Tibial nerve (tissue), 4 donors: ENCODE measurements around the gene EIF3F. TPM values are rescaled to one million over a fixed set of nuclear protein-coding genes. Genes with fewer than 3 reads are reported as not detected.

Source experiments
- DNase-seq, 2 donors: peaks; one replicate each; pipeline ENCODE4 v3.0.0-alpha.2; 2019; ENCODE audit warnings: low spot score in 2 of 2
- H3K27ac ChIP-seq, 4 donors: fragments of 200-600 bp; sonication (generic) in 3 of 4; one replicate each; pipeline ENCODE4 v1.5.1; 2017 to 2019; ENCODE audit warnings: mild to moderate bottlenecking in 1 of 4
- H3K27me3 ChIP-seq, 2 donors: fragments of 200-600 bp; sonication (generic) in 1 of 2; one replicate each; pipeline versions ENCODE4 v1.5.1 to v1.6.0; 2017 to 2019
- H3K36me3 ChIP-seq, 3 donors: fragments of 200-600 bp; sonication (generic); one replicate each; pipeline ENCODE4 v1.5.1; 2018 to 2019
- H3K4me1 ChIP-seq, 4 donors: fragments of 200-600 bp; sonication (generic) in 3 of 4; one replicate each; pipeline ENCODE4 v1.5.1; 2017 to 2019
- H3K4me3 ChIP-seq, 4 donors: fragments of 200-600 bp; sonication (generic) in 3 of 4; one replicate each; pipeline ENCODE4 v1.5.1; 2017 to 2019; ENCODE audit warnings: mild to moderate bottlenecking in 1 of 4, moderate library complexity in 1 of 4
- H3K9me3 ChIP-seq, 4 donors: fragments of 200-600 bp; sonication (generic) in 3 of 4; one replicate each; pipeline ENCODE4 v1.5.1; 2017 to 2019
- CTCF ChIP-seq, 5 experiments: fragments of 200-600 bp in 3 of 5; fragments of 450-650 bp in 2 of 5; sonication (generic) in 3 of 5; IDR thresholded peaks; one replicate each; pipeline ENCODE4 v1.5.1; 2016 to 2019; ENCODE audit warnings: antibody characterized with exemption in 5 of 5, mild to moderate bottlenecking in 3 of 5, moderate library complexity in 2 of 5
- EP300 ChIP-seq, 2 donors: sonication (generic); formaldehyde crosslinking; IDR thresholded peaks; one replicate each; pipeline ENCODE4 v1.6.1; 2017; ENCODE audit warnings: antibody characterized with exemption in 2 of 2, mild to moderate bottlenecking in 1 of 2
- POLR2A ChIP-seq, 2 donors: fragments of 450-650 bp; IDR thresholded peaks; one replicate each; pipeline ENCODE4 v1.6.1; 2017; ENCODE audit warnings: antibody characterized with exemption in 2 of 2, mild to moderate bottlenecking in 2 of 2, moderate library complexity in 2 of 2
- WGBS, 2 donors: methylation state at CpG; one replicate each; pipeline ENCODE4 v1.1.5; 2018; 5-methylcytosine and 5-hydroxymethylcytosine counted together
- total RNA-seq, 4 donors: library from RNA; depleted of rRNA; stranded (reverse); fragments of >200 nt; gene quantifications; one replicate each; pipeline ENCODE4 v1.1.0, GENCODE V29; 2016

EIF3F gene
- total RNA-seq, 4 donors from 2014 or later, result 144 to 195 (median 162) TPM

DNA sequence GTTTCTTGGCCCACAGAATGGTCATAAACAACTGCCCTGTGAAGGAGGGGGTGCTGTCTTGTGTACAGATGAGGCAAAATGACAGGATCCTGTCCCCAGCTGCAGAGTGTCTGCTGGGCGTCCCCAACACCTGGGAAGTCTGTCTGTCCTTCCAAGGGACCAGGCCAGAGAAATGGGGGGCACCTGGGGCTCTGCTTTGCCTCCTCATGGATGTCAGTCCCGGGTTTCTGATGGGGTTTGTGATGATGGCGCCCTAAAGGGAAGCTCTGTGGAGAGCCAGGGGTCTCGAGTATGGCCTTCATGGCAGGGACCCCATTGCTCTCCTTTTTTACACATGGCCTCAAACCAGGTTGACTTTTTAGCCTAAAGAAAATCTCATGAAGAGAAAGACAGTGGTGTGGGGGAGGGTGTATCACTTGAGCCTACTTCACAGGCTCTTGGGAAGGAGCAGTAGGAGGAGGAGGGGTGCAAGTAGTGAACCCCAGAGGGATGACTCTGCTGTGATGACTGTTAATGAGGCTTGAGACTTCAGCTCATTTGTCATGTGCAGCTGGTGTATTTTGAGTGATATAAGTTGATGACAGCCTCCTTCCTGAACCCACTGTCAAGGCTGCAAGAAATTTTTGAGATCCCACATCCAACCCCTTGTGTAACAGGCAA is 53.3 kb downstream of the EIF3F start:
- no peak for DNase-seq
- Histone ChIP-seq H3K27ac (no peak overlapping the region), H3K9me3 (no peaks in the 10 kb centered on the region), H3K27me3 (no peaks in the 10 kb centered on the region), H3K36me3 (no peaks in the 10 kb centered on the region), H3K4me3 (no peak overlapping the region), H3K4me1 (peaks cover 0 to 12% (median 0%) of the 10 kb centered on the region in 4 donors)
- TF ChIP-seq EP300 (IDR thresholded peaks at IDR 0.05), result no peak
- TF ChIP-seq CTCF (IDR thresholded peaks at IDR 0.05), result no peak
- TF ChIP-seq POLR2A (IDR thresholded peaks at IDR 0.05), result no peak
- 89 to 90% methylated on average over 4 of the region's 4 CpGs for WGBS, 2 donors

DNA sequence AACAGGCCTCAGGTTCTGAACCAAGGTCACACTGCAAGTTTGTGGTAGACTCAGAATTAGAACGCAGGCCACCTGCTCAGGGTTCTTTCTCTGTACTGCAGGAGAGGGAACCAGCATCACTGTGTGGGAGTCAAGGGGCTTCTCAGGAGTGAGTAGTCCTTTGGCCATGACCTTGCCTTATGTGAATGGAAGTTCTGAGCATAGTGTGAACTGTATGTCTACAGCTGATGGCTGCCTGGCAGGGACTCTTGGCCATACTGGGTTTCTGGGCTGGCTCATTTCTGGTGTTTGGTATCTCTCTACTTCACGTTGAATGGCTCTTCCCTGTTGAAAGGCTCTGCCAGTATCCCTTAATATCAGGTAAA is 53.8 kb downstream of the EIF3F start:
- H3K4me3 ChIP-seq, result no peak overlapping the region
- no peak for DNase-seq
- no peaks in the 10 kb centered on the region for H3K9me3 ChIP-seq
- H3K27ac ChIP-seq, result no peak overlapping the region
- peaks cover 0 to 7% (median 0%) of the 10 kb centered on the region in 4 donors for H3K4me1 ChIP-seq
- no peaks in the 10 kb centered on the region for H3K27me3 ChIP-seq
- TF ChIP-seq POLR2A (IDR thresholded peaks at IDR 0.05), result no peak
- TF ChIP-seq EP300 (IDR thresholded peaks at IDR 0.05), result no peak
- TF ChIP-seq CTCF (IDR thresholded peaks at IDR 0.05), result no peak
- H3K36me3 ChIP-seq, result no peaks in the 10 kb centered on the region
- WGBS, 2 donors, result 85 to 87% methylated on average over 2 of the region's 2 CpGs

- H3K27me3 ChIP-seq, result no peaks in the 10 kb centered on the region
- H3K4me3 ChIP-seq, result no peak overlapping the region
- no peaks in the 10 kb centered on the region for H3K36me3 ChIP-seq
- H3K9me3 ChIP-seq, result no peaks in the 10 kb centered on the region
- no peak for TF ChIP-seq CTCF (IDR thresholded peaks at IDR 0.05)
- TF ChIP-seq POLR2A (IDR thresholded peaks at IDR 0.05), result no peak
- no peaks in the 10 kb centered on the region for H3K4me1 ChIP-seq
- 84 to 90% methylated on average over 4 of the region's 4 CpGs for WGBS, 2 donors
- DNase-seq, result no peak
- H3K27ac ChIP-seq, result no peak overlapping the region
Measured at GRCh38 chr11:8041576-8041975, 54.4 kb downstream of the EIF3F start.

GRCh38 chr11:8043756-8044155 is 56.6 kb downstream of the EIF3F start:
- Histone ChIP-seq H3K36me3 (no peaks in the 10 kb centered on the region), H3K27me3 (no peaks in the 10 kb centered on the region), H3K27ac (no peak overlapping the region), H3K4me1 (no peaks in the 10 kb centered on the region), H3K4me3 (no peak overlapping the region), H3K9me3 (no peaks in the 10 kb centered on the region)
- WGBS, 2 donors, result 70 to 71% methylated on average over 2 of the region's 2 CpGs
- no peak for TF ChIP-seq EP300 (IDR thresholded peaks at IDR 0.05)
- no peak for TF ChIP-seq POLR2A (IDR thresholded peaks at IDR 0.05)
- no peak for DNase-seq

DNA sequence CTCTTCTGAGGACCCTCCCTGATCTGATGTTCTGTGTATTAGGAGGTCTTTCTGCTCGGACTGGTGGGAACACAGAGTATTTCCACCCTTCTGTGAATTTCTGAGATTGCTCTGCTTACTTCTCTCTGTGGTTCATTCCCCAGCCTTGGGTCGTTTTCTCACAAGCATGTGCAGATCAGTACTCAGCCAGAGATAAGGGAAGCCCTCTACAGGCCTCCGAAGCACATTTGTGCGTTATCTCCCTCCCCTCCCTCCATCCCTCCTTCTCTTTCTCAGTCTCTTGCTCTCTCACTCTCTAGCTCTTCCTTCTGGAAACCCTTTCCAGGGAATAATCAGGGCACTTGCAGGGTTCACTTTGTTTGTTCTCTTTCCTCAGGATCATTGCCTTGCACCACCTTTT is 58.7 kb downstream of the EIF3F start:
- Histone ChIP-seq H3K36me3 (no peaks in the 10 kb centered on the region), H3K4me1 (no peaks in the 10 kb centered on the region), H3K27me3 (no peaks in the 10 kb centered on the region), H3K4me3 (no peak overlapping the region), H3K27ac (no peak overlapping the region), H3K9me3 (no peaks in the 10 kb centered on the region)
- WGBS, 2 donors, result 62 to 68% methylated on average over 4 of the region's 4 CpGs
- no peak for DNase-seq
- TF ChIP-seq CTCF (IDR thresholded peaks at IDR 0.05) (no peak), POLR2A (IDR thresholded peaks at IDR 0.05) (no peak), EP300 (IDR thresholded peaks at IDR 0.05) (no peak)

DNA sequence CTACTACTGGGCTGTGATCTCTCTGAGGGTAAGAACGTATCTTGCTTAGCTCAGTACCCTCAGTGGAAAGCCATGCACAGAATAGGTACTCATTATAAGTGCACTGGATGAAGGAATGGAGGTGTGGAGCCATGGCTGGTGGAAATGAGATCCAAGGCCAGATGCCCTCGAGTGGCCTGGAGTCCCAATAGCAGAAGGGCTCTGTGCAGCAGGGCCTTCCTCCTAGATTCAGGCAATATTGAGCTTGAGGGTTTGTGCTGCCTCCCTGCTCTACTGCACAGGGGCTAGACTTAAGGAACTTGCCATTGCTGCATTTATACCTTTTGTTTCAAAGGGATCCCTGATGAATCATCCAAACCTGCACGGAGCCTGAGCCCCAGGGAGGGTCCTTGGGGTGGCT is 60.2 kb downstream of the EIF3F start:
- Histone ChIP-seq H3K4me3 (no peak overlapping the region), H3K36me3 (no peaks in the 10 kb centered on the region), H3K27ac (no peak overlapping the region), H3K27me3 (no peaks in the 10 kb centered on the region), H3K4me1 (no peaks in the 10 kb centered on the region), H3K9me3 (no peaks in the 10 kb centered on the region)
- WGBS, 2 donors, result 81 to 82% methylated on average over 3 of the region's 3 CpGs
- DNase-seq, result no peak
- no peak for TF ChIP-seq CTCF (IDR thresholded peaks at IDR 0.05)
- no peak for TF ChIP-seq POLR2A (IDR thresholded peaks at IDR 0.05)
- TF ChIP-seq EP300 (IDR thresholded peaks at IDR 0.05), result no peak
